Measurements from ENCODE around the gene GRK7.
"Not testable (repeated sequence)": the region's sequence is repeated elsewhere in the genome, so short reads cannot be mapped to it uniquely, and the experiment has no call there.

GRK7 gene

GRCh38 chr3:141782386-141782932 is 19.3 kb downstream of the GRK7 start:
- Histone ChIP-seq H3K4me3 (ENCODE audit: extremely low read depth, insufficient read depth, low read length, poor library complexity, severe bottlenecking) (no peak overlapping the region), H3K9me3 (ENCODE audit: control insufficient read depth, low read length) (no peaks in the 10 kb centered on the region), H3K27ac (ENCODE audit: low read depth, low read length, severe bottlenecking) (no peak overlapping the region), H3K4me1 (ENCODE audit: control insufficient read depth, insufficient read depth, low read length, poor library complexity, severe bottlenecking) (no peaks in the 10 kb centered on the region), H3K36me3 (ENCODE audit: control insufficient read depth, insufficient read depth, low read length) (no peaks in the 10 kb centered on the region)
- 67 to 75% methylated on average over 1 to 3 of the region's 4 CpGs for WGBS, 2 experiments (ENCODE audit: insufficient coverage in 2 of 2)

DNA sequence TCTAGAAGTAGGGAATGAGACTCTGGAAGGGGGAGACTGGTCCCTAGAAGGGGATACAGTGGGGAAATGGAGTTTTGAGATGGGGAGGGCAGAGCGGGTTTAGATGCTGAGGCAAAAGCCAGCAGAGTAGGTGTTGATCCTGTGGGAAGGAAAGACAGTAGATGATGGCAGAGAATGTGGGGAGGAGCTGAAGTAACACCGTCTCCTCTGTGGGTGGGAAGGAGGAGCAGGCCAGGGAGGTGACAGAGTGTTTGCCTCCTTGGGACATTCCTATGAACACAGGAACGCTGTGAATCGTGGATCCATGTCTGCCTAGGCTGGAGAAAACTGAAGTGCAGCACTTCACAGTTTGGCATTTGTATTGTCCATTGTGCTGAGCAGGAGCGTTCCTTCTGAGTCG is 20.4 kb downstream of the GRK7 start:
- no peaks in the 10 kb centered on the region for H3K4me1 ChIP-seq (ENCODE audit: control insufficient read depth, insufficient read depth, low read length, poor library complexity, severe bottlenecking)
- no peaks in the 10 kb centered on the region for H3K36me3 ChIP-seq (ENCODE audit: control insufficient read depth, insufficient read depth, low read length)
- H3K27ac ChIP-seq (ENCODE audit: low read depth, low read length, severe bottlenecking): no peak overlapping the region
- H3K4me3 ChIP-seq (ENCODE audit: extremely low read depth, insufficient read depth, low read length, poor library complexity, severe bottlenecking): no peak overlapping the region
- WGBS, 2 experiments (ENCODE audit: insufficient coverage in 2 of 2): 75 to 79% methylated on average over 6 of the region's 6 CpGs
- no peaks in the 10 kb centered on the region for H3K9me3 ChIP-seq (ENCODE audit: control insufficient read depth, low read length)

GRCh38 chr3:141784096-141784495 is 20.9 kb downstream of the GRK7 start:
- Histone ChIP-seq H3K9me3 (ENCODE audit: control insufficient read depth, low read length) (no peaks in the 10 kb centered on the region), H3K4me1 (ENCODE audit: control insufficient read depth, insufficient read depth, low read length, poor library complexity, severe bottlenecking) (no peaks in the 10 kb centered on the region), H3K4me3 (ENCODE audit: extremely low read depth, insufficient read depth, low read length, poor library complexity, severe bottlenecking) (no peak overlapping the region), H3K36me3 (ENCODE audit: control insufficient read depth, insufficient read depth, low read length) (no peaks in the 10 kb centered on the region), H3K27ac (ENCODE audit: low read depth, low read length, severe bottlenecking) (no peak overlapping the region)
- WGBS, 2 experiments (ENCODE audit: insufficient coverage in 2 of 2): 95% methylated on average over 4 to 8 of the region's 8 CpGs

GRCh38 chr3:141784531-141784930 is 21.3 kb downstream of the GRK7 start:
- WGBS, 2 experiments (ENCODE audit: insufficient coverage in 2 of 2): 91 to 94% methylated on average over 1 to 2 of the region's 2 CpGs
- H3K36me3 ChIP-seq (ENCODE audit: control insufficient read depth, insufficient read depth, low read length): no peaks in the 10 kb centered on the region
- H3K4me1 ChIP-seq (ENCODE audit: control insufficient read depth, insufficient read depth, low read length, poor library complexity, severe bottlenecking): no peaks in the 10 kb centered on the region
- H3K4me3 ChIP-seq (ENCODE audit: extremely low read depth, insufficient read depth, low read length, poor library complexity, severe bottlenecking): no peak overlapping the region
- H3K9me3 ChIP-seq (ENCODE audit: control insufficient read depth, low read length): no peaks in the 10 kb centered on the region
- H3K27ac ChIP-seq (ENCODE audit: low read depth, low read length, severe bottlenecking): no peak overlapping the region

GRCh38 chr3:141788149-141788548 is 24.9 kb downstream of the GRK7 start:
- Histone ChIP-seq H3K36me3 (ENCODE audit: control insufficient read depth, insufficient read depth, low read length) (no peaks in the 10 kb centered on the region), H3K9me3 (ENCODE audit: control insufficient read depth, low read length) (no peaks in the 10 kb centered on the region), H3K4me3 (ENCODE audit: extremely low read depth, insufficient read depth, low read length, poor library complexity, severe bottlenecking) (no peak overlapping the region), H3K4me1 (ENCODE audit: control insufficient read depth, insufficient read depth, low read length, poor library complexity, severe bottlenecking) (no peaks in the 10 kb centered on the region), H3K27ac (ENCODE audit: low read depth, low read length, severe bottlenecking) (no peak overlapping the region)
- 93 to 100% methylated on average over 2 to 3 of the region's 4 CpGs for WGBS, 2 experiments (ENCODE audit: insufficient coverage in 2 of 2)

GRCh38 chr3:141788750-141789149 is 25.5 kb downstream of the GRK7 start:
- H3K27ac ChIP-seq (ENCODE audit: low read depth, low read length, severe bottlenecking); H3K9me3 ChIP-seq (ENCODE audit: control insufficient read depth, low read length); H3K4me3 ChIP-seq (ENCODE audit: extremely low read depth, insufficient read depth, low read length, poor library complexity, severe bottlenecking); H3K4me1 ChIP-seq (ENCODE audit: control insufficient read depth, insufficient read depth, low read length, poor library complexity, severe bottlenecking); H3K36me3 ChIP-seq (ENCODE audit: control insufficient read depth, insufficient read depth, low read length): not testable (repeated sequence)
- WGBS, 2 experiments (ENCODE audit: insufficient coverage in 2 of 2): 73 to 80% methylated on average over 1 to 2 of the region's 5 CpGs

DNA sequence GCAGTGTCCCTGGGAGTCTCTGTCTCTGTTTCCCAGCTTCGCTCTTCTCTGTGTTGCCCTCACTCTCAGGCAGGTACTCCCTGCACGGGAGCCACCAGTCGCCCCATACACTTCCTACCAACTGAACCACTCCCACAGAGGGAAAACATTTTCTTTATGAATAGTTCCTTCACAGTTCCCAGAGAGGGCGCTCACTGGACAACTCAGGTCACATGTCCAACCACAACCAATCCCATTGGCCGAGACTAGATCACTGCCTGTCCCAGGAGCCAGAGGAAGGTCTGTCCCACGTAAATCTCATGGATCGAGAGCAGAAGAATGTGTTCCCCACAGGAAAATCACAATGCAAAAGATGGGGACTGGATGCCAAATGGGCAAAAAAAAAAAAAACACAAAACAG is 26.1 kb downstream of the GRK7 start:
- Histone ChIP-seq H3K27ac (ENCODE audit: low read depth, low read length, severe bottlenecking) (no peak overlapping the region), H3K36me3 (ENCODE audit: control insufficient read depth, insufficient read depth, low read length) (no peaks in the 10 kb centered on the region), H3K9me3 (ENCODE audit: control insufficient read depth, low read length) (no peaks in the 10 kb centered on the region), H3K4me3 (ENCODE audit: extremely low read depth, insufficient read depth, low read length, poor library complexity, severe bottlenecking) (no peak overlapping the region), H3K4me1 (ENCODE audit: control insufficient read depth, insufficient read depth, low read length, poor library complexity, severe bottlenecking) (no peaks in the 10 kb centered on the region)
- 90 to 92% methylated on average over 5 to 7 of the region's 7 CpGs for WGBS, 2 experiments (ENCODE audit: insufficient coverage in 2 of 2)

- no peaks in the 10 kb centered on the region for H3K9me3 ChIP-seq (ENCODE audit: control insufficient read depth, low read length)
- no peaks in the 10 kb centered on the region for H3K36me3 ChIP-seq (ENCODE audit: control insufficient read depth, insufficient read depth, low read length)
- 95 to 100% methylated on average over 3 of the region's 4 CpGs for WGBS, 2 experiments (ENCODE audit: insufficient coverage in 2 of 2)
- H3K4me3 ChIP-seq (ENCODE audit: extremely low read depth, insufficient read depth, low read length, poor library complexity, severe bottlenecking): no peak overlapping the region
- H3K4me1 ChIP-seq (ENCODE audit: control insufficient read depth, insufficient read depth, low read length, poor library complexity, severe bottlenecking): no peaks in the 10 kb centered on the region
- H3K27ac ChIP-seq (ENCODE audit: low read depth, low read length, severe bottlenecking): no peak overlapping the region
These were observed 27.0 kb downstream of the GRK7 start for GRCh38 chr3:141790171-141790570.

DNA sequence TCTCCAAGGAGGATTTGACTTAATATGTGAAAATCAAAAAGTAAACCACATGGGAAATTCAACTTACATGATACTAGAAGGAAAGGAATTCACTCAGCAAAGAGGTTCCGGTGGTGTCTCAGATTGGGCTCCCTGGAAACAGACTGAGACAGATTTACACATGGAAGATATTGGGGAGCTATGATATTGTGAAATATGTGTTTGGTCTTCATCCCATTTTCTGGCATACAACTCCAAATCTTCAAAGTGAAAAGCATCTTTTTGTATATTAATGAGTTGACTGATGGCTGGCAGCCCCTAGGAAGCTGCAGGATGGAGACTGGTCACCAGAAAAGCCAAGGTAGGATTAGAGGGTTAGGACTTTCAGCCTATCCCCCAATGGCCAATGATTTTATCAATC is 29.3 kb downstream of the GRK7 start:
- Histone ChIP-seq H3K4me3 (ENCODE audit: extremely low read depth, insufficient read depth, low read length, poor library complexity, severe bottlenecking) (no peak overlapping the region), H3K9me3 (ENCODE audit: control insufficient read depth, low read length) (no peaks in the 10 kb centered on the region), H3K36me3 (ENCODE audit: control insufficient read depth, insufficient read depth, low read length) (no peaks in the 10 kb centered on the region), H3K4me1 (ENCODE audit: control insufficient read depth, insufficient read depth, low read length, poor library complexity, severe bottlenecking) (peaks cover 6% of the 10 kb centered on the region), H3K27ac (ENCODE audit: low read depth, low read length, severe bottlenecking) (no peak overlapping the region)
- WGBS, 2 experiments (ENCODE audit: insufficient coverage in 2 of 2): 100% methylated on average over 1 of the region's 1 CpG; no CpG with 5 or more reads in 1 of the 2 experiments

GRCh38 chr3:141793476-141794260 is 30.5 kb downstream of the GRK7 start:
- no peaks in the 10 kb centered on the region for H3K36me3 ChIP-seq (ENCODE audit: control insufficient read depth, insufficient read depth, low read length)
- no peaks in the 10 kb centered on the region for H3K9me3 ChIP-seq (ENCODE audit: control insufficient read depth, low read length)
- WGBS, 2 experiments (ENCODE audit: insufficient coverage in 2 of 2): 79 to 100% methylated on average over 2 to 4 of the region's 8 CpGs

GRCh38 chr3:141795276-141795675 is 32.1 kb downstream of the GRK7 start:
- no peaks in the 10 kb centered on the region for H3K9me3 ChIP-seq (ENCODE audit: control insufficient read depth, low read length)
- peaks cover 15% of the 10 kb centered on the region for H3K4me1 ChIP-seq (ENCODE audit: control insufficient read depth, insufficient read depth, low read length, poor library complexity, severe bottlenecking)
- no peak overlapping the region for H3K27ac ChIP-seq (ENCODE audit: low read depth, low read length, severe bottlenecking)
- H3K4me3 ChIP-seq (ENCODE audit: extremely low read depth, insufficient read depth, low read length, poor library complexity, severe bottlenecking): no peak overlapping the region
- WGBS, 2 experiments (ENCODE audit: insufficient coverage in 2 of 2): 88 to 89% methylated on average over 3 to 4 of the region's 4 CpGs
- H3K36me3 ChIP-seq (ENCODE audit: control insufficient read depth, insufficient read depth, low read length): no peaks in the 10 kb centered on the region

More at GRCh38 chr3:141793476-141794260, 30.5 kb downstream of the GRK7 start:
- H3K27ac ChIP-seq (ENCODE audit: low read depth, low read length, severe bottlenecking): no peak overlapping the region
- H3K4me3 ChIP-seq (ENCODE audit: extremely low read depth, insufficient read depth, low read length, poor library complexity, severe bottlenecking): no peak overlapping the region
- H3K4me1 ChIP-seq (ENCODE audit: control insufficient read depth, insufficient read depth, low read length, poor library complexity, severe bottlenecking): peaks cover 15% of the 10 kb centered on the region

All from mesodermal cell (in vitro differentiated cells).